Retinal pigment epithelial cell (primary cell): ENCODE data around the gene CLDN14.
A peak's percentile ranks its signal among the peaks of the same experiment; 100 is the strongest.

Source experiments
- DNase-seq: peaks from one replicate; pipeline ENCODE4 v3.0.0-alpha.2; 2010; ENCODE audit warnings: low read depth
- H3K4me3 ChIP-seq: 2 replicates; pipeline ENCODE4 v1.5.1; 2011; ENCODE audit warnings: mild to moderate bottlenecking, low read length, control low read depth, moderate library complexity
- CTCF ChIP-seq: conservative IDR thresholded peaks from 2 replicates; pipeline ENCODE4 v1.5.1; 2011; ENCODE audit warnings: low read depth, low read length, control low read depth, inconsistent platforms

Gene CLDN14

GRCh38 chr21:36473203-36473602 lies 6.7 kb downstream of the CLDN14 start:
- H3K4me3 ChIP-seq = no peak overlapping the region
- no peak for TF ChIP-seq CTCF
- no peak for DNase-seq

- no peak overlapping the region for H3K4me3 ChIP-seq
- no peak for TF ChIP-seq CTCF
- DNase-seq = no peak
Measured at GRCh38 chr21:36472377-36472776, 7.5 kb downstream of the CLDN14 start.

GRCh38 chr21:36471254-36471723 lies 8.6 kb downstream of the CLDN14 start:
- no peak for TF ChIP-seq CTCF
- DNase-seq = peak; percentile 50
- no peak overlapping the region for H3K4me3 ChIP-seq

- no peak for DNase-seq
- TF ChIP-seq CTCF = no peak
- no peak overlapping the region for H3K4me3 ChIP-seq
Measured at GRCh38 chr21:36470294-36470693, 9.6 kb downstream of the CLDN14 start.

GRCh38 chr21:36466061-36466511 lies 13.8 kb downstream of the CLDN14 start:
- TF ChIP-seq CTCF = no peak
- no peak overlapping the region for H3K4me3 ChIP-seq
- no peak for DNase-seq

- no peak overlapping the region for H3K4me3 ChIP-seq
- no peak for TF ChIP-seq CTCF
- no peak for DNase-seq
Measured at GRCh38 chr21:36465478-36465877, 14.4 kb downstream of the CLDN14 start.

GRCh38 chr21:36464590-36464989 lies 15.3 kb downstream of the CLDN14 start:
- no peak for TF ChIP-seq CTCF
- DNase-seq = no peak
- H3K4me3 ChIP-seq = no peak overlapping the region
